Measurements from ENCODE around the gene PPP5C. TPM values are rescaled to one million over a fixed set of nuclear protein-coding genes. Genes with fewer than 3 reads are reported as not detected.
A peak's percentile ranks its signal among the peaks of the same experiment; 100 is the strongest.

The PPP5C gene
- total RNA-seq, 1 donor from 2014 or later: 86.4 TPM

DNA sequence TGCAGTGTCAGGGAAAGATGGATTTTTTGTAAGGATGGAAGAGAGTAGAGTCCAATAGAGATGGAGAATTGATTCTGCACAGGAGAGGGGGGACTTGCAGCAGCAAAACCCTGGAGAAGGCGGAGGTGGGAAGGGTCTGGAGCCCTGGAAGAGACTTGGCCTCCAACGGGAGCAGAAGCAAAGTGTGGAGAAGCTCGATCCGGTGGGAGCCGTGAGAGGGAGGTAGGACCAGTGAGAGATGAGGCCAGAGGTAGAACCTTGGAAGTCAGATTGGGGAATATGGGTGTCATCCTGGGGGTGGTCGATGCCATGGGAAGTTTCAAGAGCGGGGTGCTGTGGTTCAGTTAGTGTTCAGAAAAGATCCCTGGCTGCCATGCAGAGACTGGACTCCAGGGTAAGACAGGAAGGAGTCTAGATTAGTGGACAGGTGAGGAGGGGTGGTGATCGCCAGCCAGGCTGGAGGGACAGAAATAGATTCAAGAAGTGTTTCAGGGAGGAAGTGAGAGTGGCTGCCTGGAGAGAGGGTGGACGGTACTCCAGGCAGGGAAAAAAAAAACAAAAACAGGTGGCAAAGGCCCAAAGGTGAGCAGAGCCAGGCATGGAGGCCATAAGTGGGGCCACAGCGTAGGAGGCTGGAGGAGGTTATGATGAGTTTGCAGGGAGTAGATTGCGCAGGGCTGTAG is 2.6 kb downstream of the PPP5C start:
- Mint-ChIP-seq H3K4me3 (peak overlapping the region; percentile 38), H3K27ac (peak overlapping the region; percentile 52), H3K9me3 (no peaks in the 10 kb centered on the region), H3K36me3 (peaks cover 15% of the 10 kb centered on the region), H3K4me1 (peaks cover 41% of the 10 kb centered on the region), H3K27me3 (ENCODE audit: low read depth) (no peaks in the 10 kb centered on the region)
- no peak for TF ChIP-seq CTCF (IDR thresholded peaks at IDR 0.05; ENCODE audit: unreplicated experiment)
- DNase-seq (ENCODE audit: low spot score in 2 of 2, unreplicated experiment in 2 of 2): no peak

- Mint-ChIP-seq H3K27me3 (ENCODE audit: low read depth) (no peaks in the 10 kb centered on the region), H3K27ac (peak overlapping the region; percentile 73)
- no peak for DNase-seq (ENCODE audit: low spot score in 2 of 2, unreplicated experiment in 2 of 2)
Observed at GRCh38 chr19:46350029-46350757, 3.3 kb downstream of the PPP5C start.

GRCh38 chr19:46350758-46351159 is 3.9 kb downstream of the PPP5C start:
- H3K4me1 Mint-ChIP-seq: peaks cover 41% of the 10 kb centered on the region
- H3K36me3 Mint-ChIP-seq: peaks cover 15% of the 10 kb centered on the region
- no peak for TF ChIP-seq CTCF (IDR thresholded peaks at IDR 0.05; ENCODE audit: unreplicated experiment)
- no peaks in the 10 kb centered on the region for H3K27me3 Mint-ChIP-seq (ENCODE audit: low read depth)
- no peak overlapping the region for H3K4me3 Mint-ChIP-seq
- no peak overlapping the region for H3K27ac Mint-ChIP-seq
- no peaks in the 10 kb centered on the region for H3K9me3 Mint-ChIP-seq
- no peak for DNase-seq (ENCODE audit: low spot score in 2 of 2, unreplicated experiment in 2 of 2)

More at GRCh38 chr19:46350029-46350757, 3.3 kb downstream of the PPP5C start:
- H3K36me3 Mint-ChIP-seq: peaks cover 15% of the 10 kb centered on the region
- H3K4me3 Mint-ChIP-seq: peak overlapping the region; percentile 20
- no peak for TF ChIP-seq CTCF (IDR thresholded peaks at IDR 0.05; ENCODE audit: unreplicated experiment)
- no peaks in the 10 kb centered on the region for H3K9me3 Mint-ChIP-seq
- peaks cover 41% of the 10 kb centered on the region for H3K4me1 Mint-ChIP-seq

DNA sequence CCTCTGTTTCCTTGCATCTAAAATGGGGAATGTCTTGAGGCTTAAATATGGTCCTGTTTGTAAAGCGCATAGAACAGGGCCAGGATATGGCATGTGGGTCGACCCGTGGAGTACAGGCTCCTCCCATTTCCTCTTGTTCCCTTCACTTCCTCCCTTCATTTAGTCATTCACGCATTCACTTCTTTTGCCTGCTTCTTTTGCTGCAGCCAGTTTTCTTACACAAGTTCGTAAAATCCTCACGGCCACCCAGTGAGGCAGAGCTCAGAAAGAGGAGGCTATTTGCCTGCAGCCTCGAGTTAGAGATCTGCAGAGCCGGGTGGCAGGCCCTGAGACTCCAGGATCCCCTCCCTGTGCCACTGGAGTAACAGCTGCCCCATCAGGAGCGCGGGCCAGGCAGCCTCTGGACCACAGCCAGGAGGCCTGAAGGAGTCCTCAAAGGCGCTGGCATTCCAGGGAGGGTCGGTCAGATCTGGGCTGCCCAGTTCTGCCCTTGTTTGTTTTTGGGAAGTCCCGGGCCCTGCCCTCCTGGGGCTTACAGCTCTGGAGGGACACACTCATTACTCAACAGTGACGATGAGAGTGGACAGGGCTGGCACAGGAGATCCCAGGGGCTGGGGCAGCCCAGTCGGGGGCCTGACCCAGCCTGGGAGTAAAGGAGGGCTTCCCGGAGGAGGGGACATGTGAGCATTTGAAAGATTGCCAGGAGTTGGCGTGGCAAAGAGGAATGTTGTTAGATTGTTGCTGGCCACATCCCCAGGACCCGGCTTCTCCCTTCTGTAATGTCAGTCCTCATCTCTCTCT is 4.6 kb downstream of the PPP5C start:
- DNase-seq (ENCODE audit: low spot score in 2 of 2, unreplicated experiment in 2 of 2): no peak
- Mint-ChIP-seq H3K36me3 (peaks cover 15% of the 10 kb centered on the region), H3K4me3 (no peak overlapping the region), H3K4me1 (peaks cover 38% of the 10 kb centered on the region), H3K27me3 (ENCODE audit: low read depth) (no peaks in the 10 kb centered on the region), H3K27ac (peak overlapping the region; percentile 78), H3K9me3 (no peaks in the 10 kb centered on the region)
- no peak for TF ChIP-seq CTCF (IDR thresholded peaks at IDR 0.05; ENCODE audit: unreplicated experiment)

GRCh38 chr19:46353730-46354528 is 7.0 kb downstream of the PPP5C start:
- Mint-ChIP-seq H3K27ac (no peak overlapping the region), H3K27me3 (ENCODE audit: low read depth) (no peaks in the 10 kb centered on the region), H3K9me3 (no peaks in the 10 kb centered on the region), H3K4me1 (peaks cover 21% of the 10 kb centered on the region), H3K36me3 (peaks cover 9% of the 10 kb centered on the region), H3K4me3 (no peak overlapping the region)
- DNase-seq (ENCODE audit: low spot score in 2 of 2, unreplicated experiment in 2 of 2): no peak
- no peak for TF ChIP-seq CTCF (IDR thresholded peaks at IDR 0.05; ENCODE audit: unreplicated experiment)

Data from mesothelial cell of epicardium (in vitro differentiated cells).